ENCODE data around the gene PLCH1. TPM values are rescaled to one million over a fixed set of nuclear protein-coding genes. Genes with fewer than 3 reads are reported as not detected.

The PLCH1 gene
- total RNA-seq, 2 experiments from 2014 or later: 0.21 to 0.27 TPM

- Mint-ChIP-seq H3K4me1 (ENCODE audit: low read depth) (peaks cover 9% of the 10 kb centered on the region), H3K27me3 (ENCODE audit: low read depth) (peaks cover 44% of the 10 kb centered on the region), H3K4me3 (no peak overlapping the region), H3K36me3 (ENCODE audit: low read depth) (no peaks in the 10 kb centered on the region), H3K9me3 (no peaks in the 10 kb centered on the region), H3K27ac (no peak overlapping the region)
- DNase-seq: no peak
- intact Hi-C loops (cut with micrococcal nuclease): no loop called here
- CTCF ChIA-PET: no interaction called here
Measured at GRCh38 chr3:155742349-155742965, 2.4 kb downstream of the PLCH1 start.

GRCh38 chr3:155741603-155742002, 3.3 kb downstream of the PLCH1 start:
- Mint-ChIP-seq H3K27ac (no peak overlapping the region), H3K27me3 (ENCODE audit: low read depth) (peaks cover 44% of the 10 kb centered on the region)

GRCh38 chr3:155741101-155741500, 3.8 kb downstream of the PLCH1 start:
- no peak overlapping the region for H3K27ac Mint-ChIP-seq
- no peaks in the 10 kb centered on the region for H3K36me3 Mint-ChIP-seq (ENCODE audit: low read depth)
- peaks cover 9% of the 10 kb centered on the region for H3K4me1 Mint-ChIP-seq (ENCODE audit: low read depth)
- CTCF ChIA-PET: no interaction called here
- H3K4me3 Mint-ChIP-seq: no peak overlapping the region
- intact Hi-C loops (cut with micrococcal nuclease): no loop called here
- H3K27me3 Mint-ChIP-seq (ENCODE audit: low read depth): peaks cover 43% of the 10 kb centered on the region
- H3K9me3 Mint-ChIP-seq: no peaks in the 10 kb centered on the region
- DNase-seq: no peak

More at GRCh38 chr3:155741603-155742002, 3.3 kb downstream of the PLCH1 start:
- intact Hi-C loops (cut with micrococcal nuclease): no loop called here
- Mint-ChIP-seq H3K4me3 (no peak overlapping the region), H3K36me3 (ENCODE audit: low read depth) (no peaks in the 10 kb centered on the region), H3K9me3 (no peaks in the 10 kb centered on the region), H3K4me1 (ENCODE audit: low read depth) (peaks cover 9% of the 10 kb centered on the region)
- no peak for DNase-seq
- CTCF ChIA-PET: no interaction called here

GRCh38 chr3:155739154-155739553, 5.7 kb downstream of the PLCH1 start:
- CTCF ChIA-PET: interaction anchor here (0.7 kb wide), 1 partner anchor 22 kb away, joined by 3 read pairs; no protein-coding TSS in a partner anchor
- peaks cover 39% of the 10 kb centered on the region for H3K27me3 Mint-ChIP-seq (ENCODE audit: low read depth)
- no peaks in the 10 kb centered on the region for H3K4me1 Mint-ChIP-seq (ENCODE audit: low read depth)
- H3K36me3 Mint-ChIP-seq (ENCODE audit: low read depth): no peaks in the 10 kb centered on the region
- intact Hi-C loops (cut with micrococcal nuclease): no loop called here
- no peak for DNase-seq
- no peak overlapping the region for H3K4me3 Mint-ChIP-seq
- H3K9me3 Mint-ChIP-seq: no peaks in the 10 kb centered on the region
- no peak overlapping the region for H3K27ac Mint-ChIP-seq

GRCh38 chr3:155738580-155739076, 6.2 kb downstream of the PLCH1 start:
- H3K4me1 Mint-ChIP-seq (ENCODE audit: low read depth): no peaks in the 10 kb centered on the region
- H3K9me3 Mint-ChIP-seq: no peaks in the 10 kb centered on the region
- no peak overlapping the region for H3K27ac Mint-ChIP-seq
- H3K27me3 Mint-ChIP-seq (ENCODE audit: low read depth): peaks cover 40% of the 10 kb centered on the region
- intact Hi-C loops (cut with micrococcal nuclease): no loop called here
- H3K4me3 Mint-ChIP-seq: no peak overlapping the region
- CTCF ChIA-PET: interaction anchor here (0.7 kb wide), 1 partner anchor 21 kb away, joined by 3 read pairs; no protein-coding TSS in a partner anchor
- H3K36me3 Mint-ChIP-seq (ENCODE audit: low read depth): no peaks in the 10 kb centered on the region
- no peak for DNase-seq

- Mint-ChIP-seq H3K4me3 (no peak overlapping the region), H3K27ac (no peak overlapping the region), H3K4me1 (ENCODE audit: low read depth) (no peaks in the 10 kb centered on the region), H3K36me3 (ENCODE audit: low read depth) (no peaks in the 10 kb centered on the region), H3K27me3 (ENCODE audit: low read depth) (peaks cover 37% of the 10 kb centered on the region), H3K9me3 (no peaks in the 10 kb centered on the region)
- CTCF ChIA-PET: no interaction called here
- no peak for DNase-seq
- intact Hi-C loops (cut with micrococcal nuclease): no loop called here
Measured at GRCh38 chr3:155737844-155738460, 6.9 kb downstream of the PLCH1 start.

- no peak overlapping the region for H3K27ac Mint-ChIP-seq
- no peaks in the 10 kb centered on the region for H3K9me3 Mint-ChIP-seq
- H3K4me1 Mint-ChIP-seq (ENCODE audit: low read depth): no peaks in the 10 kb centered on the region
- no peak overlapping the region for H3K4me3 Mint-ChIP-seq
- H3K27me3 Mint-ChIP-seq (ENCODE audit: low read depth): peaks cover 31% of the 10 kb centered on the region
- no peak for DNase-seq
- CTCF ChIA-PET: no interaction called here
- no peaks in the 10 kb centered on the region for H3K36me3 Mint-ChIP-seq (ENCODE audit: low read depth)
- intact Hi-C loops (cut with micrococcal nuclease): no loop called here
Measured at GRCh38 chr3:155736381-155736780, 8.5 kb downstream of the PLCH1 start.

GRCh38 chr3:155730843-155731242, 14.0 kb downstream of the PLCH1 start:
- Mint-ChIP-seq H3K4me3 (no peak overlapping the region), H3K9me3 (no peaks in the 10 kb centered on the region), H3K27ac (no peak overlapping the region), H3K27me3 (ENCODE audit: low read depth) (peaks cover 13% of the 10 kb centered on the region), H3K4me1 (ENCODE audit: low read depth) (no peaks in the 10 kb centered on the region), H3K36me3 (ENCODE audit: low read depth) (no peaks in the 10 kb centered on the region)
- CTCF ChIA-PET: no interaction called here
- intact Hi-C loops (cut with micrococcal nuclease): no loop called here
- DNase-seq: no peak

- no peak overlapping the region for H3K27ac Mint-ChIP-seq
- CTCF ChIA-PET: no interaction called here
- H3K27me3 Mint-ChIP-seq (ENCODE audit: low read depth): peaks cover 7% of the 10 kb centered on the region
- intact Hi-C loops (cut with micrococcal nuclease): no loop called here
- no peak for DNase-seq
- no peaks in the 10 kb centered on the region for H3K4me1 Mint-ChIP-seq (ENCODE audit: low read depth)
- no peak overlapping the region for H3K4me3 Mint-ChIP-seq
- H3K36me3 Mint-ChIP-seq (ENCODE audit: low read depth): no peaks in the 10 kb centered on the region
- H3K9me3 Mint-ChIP-seq: no peaks in the 10 kb centered on the region
Measured at GRCh38 chr3:155727836-155728235, 17.0 kb downstream of the PLCH1 start.

- CTCF ChIA-PET: no interaction called here
- no peaks in the 10 kb centered on the region for H3K4me1 Mint-ChIP-seq (ENCODE audit: low read depth)
Measured at GRCh38 chr3:155714295-155714718, 30.6 kb downstream of the PLCH1 start.

GRCh38 chr3:155712008-155712407, 32.9 kb downstream of the PLCH1 start:
- no peaks in the 10 kb centered on the region for H3K27me3 Mint-ChIP-seq (ENCODE audit: low read depth)
- intact Hi-C loops (cut with micrococcal nuclease): no loop called here

More at GRCh38 chr3:155714295-155714718, 30.6 kb downstream of the PLCH1 start:
- Mint-ChIP-seq H3K27ac (no peak overlapping the region), H3K4me3 (no peak overlapping the region), H3K27me3 (ENCODE audit: low read depth) (no peaks in the 10 kb centered on the region), H3K36me3 (ENCODE audit: low read depth) (no peaks in the 10 kb centered on the region), H3K9me3 (peaks cover 17% of the 10 kb centered on the region)
- DNase-seq: no peak
- intact Hi-C loops (cut with micrococcal nuclease): no loop called here

GRCh38 chr3:155704771-155705559, 39.9 kb downstream of the PLCH1 start:
- H3K36me3 Mint-ChIP-seq (ENCODE audit: low read depth): no peaks in the 10 kb centered on the region
- no peak overlapping the region for H3K4me3 Mint-ChIP-seq
- CTCF ChIA-PET: interaction anchor here (0.5 to 4.5 kb wide), 2 partner anchors 258 to 352 kb away, joined by 3 to 42 read pairs; no protein-coding TSS in a partner anchor
- no peak overlapping the region for H3K27ac Mint-ChIP-seq
- peaks cover 2% of the 10 kb centered on the region for H3K4me1 Mint-ChIP-seq (ENCODE audit: low read depth)
- no peaks in the 10 kb centered on the region for H3K9me3 Mint-ChIP-seq
- H3K27me3 Mint-ChIP-seq (ENCODE audit: low read depth): peaks cover 5% of the 10 kb centered on the region
- intact Hi-C loops (cut with micrococcal nuclease): loop anchor here (5.0 kb wide), 1 partner anchor 948 kb away; no protein-coding TSS in a partner anchor
- DNase-seq: no peak

More at GRCh38 chr3:155712008-155712407, 32.9 kb downstream of the PLCH1 start:
- H3K4me1 Mint-ChIP-seq (ENCODE audit: low read depth): no peaks in the 10 kb centered on the region
- DNase-seq: no peak
- H3K27ac Mint-ChIP-seq: no peak overlapping the region
- H3K4me3 Mint-ChIP-seq: no peak overlapping the region
- CTCF ChIA-PET: interaction anchor here (0.5 to 2.3 kb wide), 5 partner anchors 10 to 866 kb away, joined by 3 to 14 read pairs (median 3); no protein-coding TSS in a partner anchor
- no peaks in the 10 kb centered on the region for H3K36me3 Mint-ChIP-seq (ENCODE audit: low read depth)
- H3K9me3 Mint-ChIP-seq: peaks cover 6% of the 10 kb centered on the region
